NCI-H2107 treated with DMSO at 0.1 percent for 48 hours (cell line): Measurements from ENCODE around the gene MC1R.
A peak's percentile ranks its signal among the peaks of the same experiment; 100 is the strongest.

Experiments
- DNase-seq: peaks from one replicate; lab custom pipeline; 2025; ENCODE audit not compliant: unreplicated experiment; lab: John Stamatoyannopoulos, UW

Gene MC1R

DNA sequence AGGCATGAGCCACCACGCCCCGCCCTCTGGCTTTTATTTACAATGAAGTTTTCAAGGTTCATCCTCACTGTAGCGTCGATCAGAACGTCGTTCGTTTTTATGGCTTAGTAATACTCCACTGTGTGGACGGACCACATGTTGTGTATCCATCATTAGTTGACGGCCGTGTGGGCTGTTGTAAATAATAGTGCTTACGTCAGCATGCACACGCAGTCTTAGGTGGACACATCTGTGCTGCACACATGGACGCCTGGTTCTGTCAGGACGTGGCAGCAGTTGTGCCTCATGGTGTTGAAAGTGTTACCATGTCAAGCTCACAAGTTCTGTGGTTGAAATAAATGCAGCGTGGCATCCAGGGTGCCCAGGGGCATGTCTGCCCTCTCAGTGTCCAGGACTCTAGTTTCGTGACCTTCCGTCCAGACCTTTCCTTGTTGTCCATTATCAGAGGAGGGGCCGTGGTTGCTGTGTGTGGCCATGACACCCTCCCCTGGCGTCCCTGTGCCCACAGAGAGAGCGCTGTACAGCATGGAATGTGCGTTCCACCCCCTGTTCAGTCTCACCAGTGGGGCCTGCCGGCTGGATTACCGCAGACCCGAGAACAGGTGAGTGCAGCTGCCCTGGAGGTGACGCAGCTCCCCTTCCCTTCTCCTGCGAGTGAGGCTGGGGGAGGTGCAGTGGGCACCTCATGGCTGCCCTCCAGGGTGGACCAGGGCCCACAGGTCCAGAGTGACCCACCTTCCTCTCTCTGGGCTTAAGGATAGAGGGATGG, 23.0 kb upstream of the MC1R start:
- no peak for DNase-seq

DNA sequence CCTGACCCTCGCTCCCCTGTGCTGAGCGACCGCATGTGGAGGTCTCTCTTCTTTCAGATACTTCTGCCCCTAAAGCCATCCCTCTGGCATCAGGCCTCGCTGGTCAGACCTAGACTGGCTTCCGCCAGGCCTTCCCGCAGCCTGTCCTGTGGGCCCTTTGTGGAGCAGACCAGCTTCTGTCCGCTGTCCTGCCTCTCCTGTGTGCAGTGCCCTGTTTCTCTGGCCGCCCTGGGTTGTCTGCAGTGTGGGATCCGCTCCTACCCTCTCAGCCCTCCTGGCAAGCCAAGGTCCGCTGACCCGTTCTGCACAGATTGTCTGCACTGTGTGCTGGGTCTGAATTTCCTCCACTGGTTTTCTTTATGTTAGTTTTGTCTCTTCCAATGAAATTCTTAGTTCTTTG, 21.5 kb upstream of the MC1R start:
- no peak for DNase-seq

DNA sequence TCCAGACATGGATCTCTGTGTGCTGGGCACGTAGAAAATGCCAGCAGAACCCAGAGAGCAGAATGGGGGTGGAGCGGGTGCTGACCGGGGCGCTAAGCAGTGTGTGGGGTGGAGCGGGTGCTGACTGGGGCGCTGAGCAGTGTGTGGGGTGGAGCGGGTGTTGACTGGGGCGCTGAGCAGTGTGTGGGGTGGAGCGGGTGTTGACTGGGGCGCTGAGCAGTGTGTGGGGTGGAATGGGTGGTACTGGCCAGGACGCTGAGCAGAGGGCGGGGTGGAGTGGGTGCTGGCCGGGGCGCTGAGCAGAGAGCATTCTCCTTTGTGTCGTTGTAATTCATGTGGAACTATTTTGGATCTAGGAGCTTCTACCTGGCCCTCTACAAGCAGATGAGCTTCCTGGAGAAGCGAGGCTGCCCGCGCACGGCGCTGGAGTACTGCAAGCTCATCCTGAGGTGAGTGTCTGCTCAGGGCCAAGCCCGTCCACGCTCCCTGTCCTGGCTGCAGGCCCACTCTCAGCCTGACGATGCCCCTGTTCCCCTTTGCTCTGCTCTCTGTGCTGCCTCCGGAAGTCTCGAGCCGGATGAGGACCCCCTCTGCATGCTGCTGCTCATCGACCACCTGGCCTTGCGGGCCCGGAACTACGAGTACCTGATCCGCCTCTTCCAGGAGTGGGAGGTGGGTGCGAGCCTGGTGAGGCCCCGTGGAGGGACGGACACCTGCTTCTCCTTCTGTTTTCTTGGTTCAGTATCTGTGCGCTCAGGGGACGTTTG, 20.3 kb upstream of the MC1R start:
- DNase-seq, result no peak

DNA sequence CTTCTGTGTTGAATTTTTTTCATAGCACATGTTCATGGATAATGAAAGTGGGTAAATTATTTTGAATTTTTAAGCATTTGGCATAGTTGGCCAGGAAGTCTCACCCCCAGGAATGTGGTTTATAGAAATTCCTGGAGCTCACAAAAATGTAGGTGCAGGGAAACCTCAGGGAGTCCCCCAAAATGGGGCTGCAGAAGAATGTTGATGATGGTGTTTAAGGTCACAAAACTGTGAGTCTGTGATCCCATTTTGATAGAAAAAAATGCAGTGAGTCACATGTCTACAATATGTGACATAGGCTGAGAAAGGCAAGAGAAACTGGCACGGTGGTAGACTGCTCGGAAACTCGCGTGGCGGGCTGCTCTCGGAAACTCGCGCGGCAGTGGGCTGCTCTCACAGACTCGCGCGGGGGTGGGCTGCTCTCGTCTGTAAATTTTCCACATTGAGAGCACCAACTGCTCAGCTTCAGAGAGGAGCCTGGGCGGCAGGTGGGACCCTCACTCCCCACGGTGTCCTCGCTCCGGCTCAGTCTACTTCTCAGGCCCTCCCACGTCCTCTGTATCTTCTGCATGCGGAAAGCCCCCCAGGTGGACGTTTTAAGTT, 18.7 kb upstream of the MC1R start:
- DNase-seq, result no peak

DNA sequence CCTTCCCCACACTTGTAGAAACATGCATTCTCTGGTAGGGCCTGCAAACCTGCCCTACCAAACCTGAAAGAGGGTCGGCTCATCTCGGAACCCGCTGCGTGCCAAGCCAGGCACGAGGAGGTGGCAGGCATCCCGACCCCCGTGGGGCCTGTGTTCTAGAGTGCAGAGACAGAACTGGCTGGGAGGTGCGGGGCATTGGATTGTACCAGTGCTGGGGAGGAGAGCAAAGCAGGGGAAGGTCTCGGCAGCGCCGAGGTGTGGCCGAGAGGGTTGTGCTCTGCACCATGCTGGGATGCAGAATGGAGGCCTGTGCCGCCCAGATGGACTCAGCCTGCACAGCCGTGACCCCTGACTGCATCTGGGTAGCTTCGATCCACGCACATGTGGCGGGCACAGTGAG, 17.8 kb upstream of the MC1R start:
- DNase-seq, result no peak

DNA sequence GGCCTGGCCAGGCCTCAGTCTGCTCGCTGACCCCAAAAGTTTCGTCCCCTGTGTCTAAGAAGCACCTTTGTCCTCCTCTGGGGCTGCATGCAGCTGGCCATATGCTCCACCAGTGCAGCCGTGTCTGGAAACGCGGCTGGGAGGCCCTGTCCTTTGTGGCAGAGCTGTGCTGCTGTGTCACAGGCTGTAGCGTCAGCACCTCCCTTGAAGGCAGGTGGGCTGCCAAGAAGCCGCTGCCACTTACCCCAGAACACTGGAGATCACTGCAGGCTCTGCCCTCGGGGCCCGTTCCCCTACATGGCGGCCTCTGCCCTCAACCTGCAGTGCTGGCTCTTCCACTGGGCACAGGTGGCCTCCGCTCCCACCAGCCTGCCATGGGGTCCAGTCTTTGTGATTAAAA, 15.7 kb upstream of the MC1R start:
- peak; percentile 38 for DNase-seq

DNA sequence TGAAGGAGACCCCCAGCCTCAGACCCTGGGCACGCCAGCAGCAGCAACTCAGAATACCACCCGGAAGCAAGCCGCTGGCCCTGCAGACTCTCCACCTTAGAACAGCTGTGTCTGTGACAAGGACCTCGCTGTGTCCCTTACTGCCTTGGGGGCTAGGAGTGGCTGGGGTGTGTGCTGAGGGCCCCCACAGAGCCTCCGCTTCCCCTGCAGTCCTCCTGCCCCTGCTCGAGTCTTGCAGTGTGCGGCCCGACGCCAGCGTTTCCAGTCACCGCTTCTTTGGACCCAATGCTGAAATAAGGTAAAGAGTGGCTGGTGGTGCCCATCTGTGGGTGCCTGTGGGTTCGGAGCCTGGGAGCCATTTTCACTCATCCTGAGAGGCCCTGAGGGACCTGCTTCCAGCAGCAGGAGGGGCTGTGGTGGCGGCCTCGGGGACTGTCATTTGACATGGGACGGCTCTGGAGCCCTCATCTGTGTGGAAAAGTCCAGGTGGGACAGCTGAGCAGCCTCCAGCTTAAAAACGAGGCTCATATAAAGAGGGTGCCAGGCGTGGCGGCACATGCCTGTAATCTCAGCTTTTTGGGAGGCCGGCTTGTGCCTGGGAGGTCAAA, 14.7 kb upstream of the MC1R start:
- DNase-seq, result no peak

DNA sequence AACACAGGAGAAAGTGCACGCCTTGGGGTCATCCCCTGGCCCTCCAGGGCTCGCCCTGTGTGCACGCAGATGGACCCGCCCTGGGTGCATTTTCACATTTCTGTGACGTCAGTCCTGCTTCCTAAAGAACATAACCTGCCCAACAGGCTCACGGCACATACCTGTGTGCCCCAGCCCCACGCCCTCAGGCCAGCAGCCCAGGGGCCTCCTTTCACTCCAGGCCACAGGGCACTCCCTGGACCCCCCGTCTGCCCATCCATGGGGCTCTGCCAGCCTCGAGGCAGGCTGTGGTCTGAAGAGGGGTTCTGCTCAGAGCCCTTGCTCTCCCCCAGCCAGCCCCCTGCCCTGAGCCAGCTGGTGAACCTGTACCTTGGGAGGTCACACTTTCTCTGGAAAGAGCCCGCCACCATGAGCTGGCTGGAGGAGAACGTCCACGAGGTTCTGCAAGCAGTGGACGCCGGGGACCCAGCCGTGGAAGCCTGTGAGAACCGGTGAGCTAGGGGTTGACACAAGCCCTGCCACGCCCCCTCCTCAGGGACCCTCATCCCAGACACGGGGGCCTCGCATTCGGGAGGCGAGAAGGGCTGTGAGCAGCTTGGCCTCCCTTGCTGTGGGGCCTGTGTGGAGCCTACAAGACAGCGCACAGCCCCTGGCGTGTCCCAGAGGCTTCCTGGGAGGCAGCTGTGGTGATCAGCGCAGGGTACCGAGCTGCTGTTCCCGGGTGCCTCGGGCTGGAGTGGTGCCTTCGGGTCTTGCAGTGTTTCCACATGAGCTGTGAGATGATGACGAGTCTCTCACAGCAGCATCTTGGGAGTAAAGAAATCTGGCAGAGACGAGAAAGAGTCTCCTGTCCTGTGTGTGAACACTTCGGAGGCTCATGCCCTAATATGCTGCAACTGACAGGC, 13.8 kb upstream of the MC1R start:
- no peak for DNase-seq

DNA sequence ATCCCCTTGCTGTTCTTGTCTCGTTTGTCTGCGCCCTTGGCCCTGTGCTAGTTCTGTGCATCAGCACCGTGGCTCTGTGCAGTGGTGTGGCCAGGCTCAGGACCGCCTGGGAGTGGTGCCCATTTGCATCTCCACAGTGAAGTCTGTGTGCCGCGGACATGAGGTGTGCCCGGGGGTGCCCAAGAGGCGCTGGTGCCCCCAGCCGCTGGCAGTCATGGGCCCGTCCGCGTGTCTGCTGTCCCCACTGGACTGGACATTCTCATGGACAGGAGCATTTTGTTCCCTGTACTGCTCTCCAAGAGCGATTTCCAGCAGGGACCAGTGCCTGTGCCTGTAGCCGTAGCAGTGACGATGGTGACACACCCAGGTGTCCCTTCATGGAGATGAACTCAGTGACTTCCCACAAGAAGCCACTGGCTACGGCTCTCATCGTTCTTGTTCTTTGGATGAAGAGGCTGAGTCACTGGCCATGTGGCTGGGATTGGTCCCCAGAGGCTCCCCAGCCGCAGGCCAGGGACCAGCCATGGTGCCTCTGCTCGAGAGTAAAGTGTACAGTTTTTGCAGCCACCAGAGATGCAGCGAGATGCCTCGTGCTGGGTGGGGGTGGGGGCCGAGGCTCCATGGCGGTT, 13.0 kb upstream of the MC1R start:
- peak; percentile 40 for DNase-seq

DNA sequence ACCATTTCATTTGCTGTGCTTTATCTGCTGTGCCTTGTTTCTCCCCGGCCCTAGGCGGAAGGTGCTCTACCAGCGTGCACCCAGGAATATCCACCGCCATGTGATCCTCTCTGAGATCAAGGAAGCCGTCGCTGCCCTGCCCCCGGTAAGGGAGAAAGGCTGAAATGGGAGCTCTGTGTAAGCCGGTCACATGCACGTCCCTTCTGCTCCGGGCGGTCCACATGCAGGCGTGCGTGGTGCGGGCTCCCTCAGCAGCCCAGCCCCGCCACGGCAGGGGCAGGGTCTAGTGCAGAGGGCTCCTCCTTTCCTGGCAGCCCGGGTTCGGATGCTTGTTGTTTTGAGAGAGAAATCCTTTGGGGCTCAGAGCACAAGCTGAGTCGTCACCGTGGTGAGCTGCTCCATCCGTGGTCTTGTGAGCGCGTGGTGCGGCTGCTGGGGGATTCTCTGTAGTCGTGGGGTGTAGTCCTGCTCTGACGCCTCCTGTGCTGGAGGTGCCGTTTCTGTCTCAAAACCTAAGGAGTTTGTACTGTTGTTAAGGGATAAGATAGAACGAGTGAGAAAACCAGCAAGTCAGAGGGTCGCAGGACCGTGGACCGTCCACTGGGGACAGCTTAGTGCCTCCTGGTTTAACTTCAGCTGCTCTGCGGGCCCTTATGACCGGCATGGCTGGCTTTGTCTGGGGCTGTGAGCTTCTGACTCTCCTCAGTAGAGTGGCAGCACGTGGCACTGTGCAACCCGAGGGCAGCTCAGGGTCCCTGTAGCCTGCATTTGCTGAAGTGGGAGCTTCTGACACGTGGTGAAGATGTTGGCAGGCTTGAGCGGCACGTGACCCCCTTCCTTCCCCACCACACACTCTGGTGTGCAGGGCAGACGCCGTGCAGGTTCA, 12.3 kb upstream of the MC1R start:
- DNase-seq, result peak; percentile 39

DNA sequence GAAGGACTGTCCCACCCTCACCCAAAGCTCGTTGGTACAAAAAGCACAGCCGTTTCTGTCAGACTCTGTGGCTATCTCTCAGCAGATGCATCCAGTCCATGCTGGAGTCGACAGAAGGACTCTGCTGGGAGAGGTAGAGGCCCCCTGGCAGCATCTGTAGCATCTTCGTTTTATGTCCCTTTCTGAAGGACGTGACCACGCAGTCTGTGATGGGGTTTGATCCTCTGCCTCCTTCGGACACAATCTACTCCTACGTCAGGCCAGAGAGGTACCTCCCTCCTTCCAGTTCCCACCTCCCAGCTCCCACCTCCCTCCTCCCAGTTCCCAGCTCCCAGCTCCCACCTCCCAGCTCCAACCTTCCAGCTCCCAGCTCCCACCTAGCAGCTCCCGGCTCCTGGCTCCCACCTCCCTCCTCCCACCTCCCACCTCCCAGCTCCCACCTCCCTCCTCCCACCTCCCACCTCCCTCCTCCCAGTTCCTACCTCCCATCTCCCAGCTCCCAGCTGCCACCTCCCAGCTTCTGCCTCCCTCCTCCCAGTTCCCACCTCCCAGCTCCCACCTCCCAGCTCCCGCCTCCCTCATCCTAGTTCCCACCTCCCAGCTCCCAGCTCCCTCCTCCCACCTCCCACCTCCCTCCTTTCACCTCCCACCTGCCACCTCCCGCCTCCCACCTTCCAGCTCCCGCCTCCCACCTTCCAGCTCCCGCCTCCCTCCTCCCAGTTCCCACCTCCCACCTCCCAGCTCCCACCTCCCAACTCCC, 11.4 kb upstream of the MC1R start:
- no peak for DNase-seq

DNA sequence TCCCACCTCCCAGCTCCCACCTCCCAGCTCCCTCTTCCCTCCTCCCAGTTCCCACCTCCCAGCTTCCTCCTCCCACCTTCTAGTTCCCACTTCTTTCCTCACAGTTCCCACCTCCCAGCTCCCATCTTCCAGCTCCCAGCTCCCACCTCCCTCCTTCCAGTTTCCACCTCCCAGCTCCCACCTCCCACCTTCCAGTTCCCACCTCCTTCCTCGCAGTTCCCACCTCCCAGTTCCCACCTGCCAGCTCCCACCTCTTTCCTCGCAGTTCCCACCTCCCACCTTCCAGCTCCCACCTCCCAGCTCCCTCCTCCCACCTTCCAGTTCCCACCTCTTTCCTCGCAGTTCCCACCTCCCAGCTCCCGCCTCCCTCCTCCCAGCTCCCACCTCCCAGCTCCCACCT, 10.4 kb upstream of the MC1R start:
- no peak for DNase-seq

DNA sequence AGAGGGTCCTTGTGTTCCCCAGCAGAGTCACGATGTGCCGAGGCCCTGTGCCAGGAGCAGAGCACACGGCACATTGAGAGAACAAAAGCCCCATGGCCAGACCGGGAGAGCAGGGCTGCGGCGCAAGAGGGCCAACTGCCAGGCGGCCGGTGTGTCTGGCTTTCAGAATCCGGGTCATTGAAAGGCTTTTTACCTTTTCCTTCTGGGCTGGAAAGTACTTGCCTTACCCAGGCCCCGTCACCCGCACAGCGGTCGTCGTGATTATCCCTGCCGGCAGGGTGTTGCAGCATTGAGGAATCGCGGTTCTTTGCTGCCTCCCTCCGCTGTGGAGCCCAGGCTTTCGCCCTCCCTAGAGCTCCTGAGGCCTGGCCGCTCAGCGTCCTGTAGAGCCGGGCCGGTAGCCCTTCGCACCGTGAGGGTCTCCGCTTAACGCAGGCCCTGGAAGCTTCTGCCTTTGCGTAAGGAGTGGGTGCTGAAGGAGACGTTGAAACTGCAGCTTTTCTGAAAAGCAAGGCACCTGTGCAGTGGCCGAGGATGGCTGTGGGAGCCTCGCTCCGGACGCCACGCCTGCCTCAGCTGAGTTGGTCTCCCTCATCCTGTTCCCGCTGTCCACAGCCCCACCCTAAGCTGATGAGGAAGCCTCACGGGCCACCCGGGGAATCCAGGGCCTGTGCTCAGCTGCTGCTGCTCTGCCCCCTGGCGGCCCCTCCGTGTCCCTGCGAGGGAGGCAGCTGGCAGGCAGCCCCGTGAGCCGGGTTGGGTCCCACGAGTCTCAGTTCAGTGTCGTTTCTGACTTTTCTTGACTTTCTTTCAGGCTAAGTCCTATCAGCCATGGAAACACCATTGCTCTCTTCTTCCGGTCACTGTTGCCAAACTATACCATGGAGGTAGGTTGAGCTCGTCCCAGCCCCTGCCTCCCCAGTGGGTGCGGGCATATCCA, 8.6 kb upstream of the MC1R start:
- no peak for DNase-seq

DNA sequence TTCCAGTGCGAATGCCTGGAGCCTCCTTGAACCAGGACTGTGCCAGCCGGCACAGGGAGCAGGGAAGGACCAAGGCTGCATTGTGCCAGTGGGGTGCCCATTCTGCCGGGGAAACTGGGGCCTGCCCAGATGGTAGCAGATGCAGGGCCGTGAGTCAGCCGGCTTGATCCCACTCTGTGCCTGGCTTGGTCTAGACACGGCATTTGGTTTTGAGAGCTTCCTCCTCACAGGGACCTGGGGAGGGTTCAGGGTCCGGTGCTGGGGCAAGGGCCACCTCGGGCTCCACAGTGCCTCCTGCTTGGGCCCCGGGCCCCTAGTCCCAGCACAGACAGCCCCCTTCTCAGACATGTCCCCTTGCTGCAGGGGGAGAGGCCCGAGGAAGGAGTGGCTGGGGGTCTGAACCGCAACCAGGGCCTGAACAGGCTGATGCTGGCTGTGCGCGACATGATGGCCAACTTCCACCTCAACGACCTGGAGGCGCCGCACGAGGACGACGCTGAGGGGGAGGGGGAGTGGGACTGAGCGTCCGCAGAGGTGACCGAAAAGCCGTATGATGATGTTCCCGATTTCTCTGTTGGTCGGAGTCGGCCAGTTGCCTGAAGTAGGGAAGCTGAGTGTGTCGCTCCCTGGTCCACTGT, 7.8 kb upstream of the MC1R start:
- no peak for DNase-seq

DNA sequence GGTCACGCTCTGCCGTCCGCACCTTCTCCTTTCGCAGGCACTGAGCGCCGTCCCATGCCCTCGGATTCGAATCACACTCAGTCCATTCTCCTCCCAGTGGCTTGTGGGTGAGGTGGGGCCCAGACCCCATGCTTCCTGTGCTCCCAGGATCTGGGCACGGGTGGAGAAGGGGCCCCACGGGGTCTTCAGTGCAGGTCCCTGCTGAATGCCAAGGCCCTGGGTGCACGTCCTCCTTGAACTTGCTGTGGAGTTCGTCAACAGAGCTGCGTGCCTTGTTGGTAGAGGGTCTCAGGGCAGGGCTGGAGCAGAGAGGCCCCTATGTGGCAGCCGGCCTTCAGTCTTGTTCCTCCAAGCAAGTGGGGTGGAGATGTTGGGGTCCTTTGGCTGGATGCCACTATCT, 7.3 kb upstream of the MC1R start:
- no peak for DNase-seq

DNA sequence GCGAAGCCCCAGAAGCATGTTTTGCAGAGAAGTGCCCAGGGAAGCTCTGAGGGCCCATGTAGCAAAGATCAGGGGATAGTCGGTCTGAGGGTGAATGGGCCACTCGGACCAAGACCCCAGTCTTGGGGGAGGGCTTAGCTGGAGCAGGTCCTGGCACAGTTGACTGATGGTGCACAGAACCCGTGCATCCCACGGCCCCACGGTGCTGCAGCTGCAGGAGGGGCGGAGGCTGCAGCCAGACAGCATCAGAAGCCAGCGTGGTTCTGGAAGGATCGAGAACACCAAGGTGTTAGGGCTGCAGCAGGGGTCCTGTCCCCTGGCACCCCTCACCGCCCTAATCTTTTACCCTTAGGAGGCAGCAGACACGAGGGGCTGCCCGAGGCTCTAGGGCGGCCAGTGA, 6.5 kb upstream of the MC1R start:
- no peak for DNase-seq

DNA sequence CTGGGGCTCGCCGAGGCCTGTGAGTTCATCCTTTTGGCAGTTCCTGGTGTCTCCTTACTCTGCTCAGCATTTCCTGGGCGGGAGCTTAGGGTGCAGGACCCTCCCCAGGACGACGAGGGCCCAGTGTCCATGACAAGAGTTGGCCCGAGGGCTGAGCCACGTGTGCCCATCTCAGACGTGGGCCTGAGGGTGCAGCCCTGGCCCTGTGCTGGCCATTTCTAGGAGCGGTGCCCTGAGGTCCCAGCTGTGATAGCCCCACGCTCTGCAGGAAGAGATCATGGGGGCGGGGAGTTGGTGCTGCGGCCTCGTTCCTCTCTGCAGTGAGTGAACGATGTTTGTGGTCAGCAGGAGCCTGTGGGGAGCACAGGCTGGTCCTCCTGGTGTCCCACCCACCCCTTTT, 6.0 kb upstream of the MC1R start:
- DNase-seq, result no peak
